H1 (cell line): ENCODE results near the gene ECEL1. TPM values are rescaled to one million over a fixed set of nuclear protein-coding genes. Genes with fewer than 3 reads are reported as not detected.

Experiments used
- CHD1 ChIP-seq: IDR thresholded peaks from 2 replicates; pipeline ENCODE4 v1.6.1; 2012; ENCODE audit warnings: low read depth, low read length, improper control_type of control experiment
- EGR1 ChIP-seq: IDR thresholded peaks from 2 replicates; pipeline ENCODE4 v1.6.1; 2011; ENCODE audit warnings: low read depth, low read length, borderline replicate concordance
- KDM1A ChIP-seq: fragments of 200-600, 300-600 bp; sonication (generic); IDR thresholded peaks from 2 replicates; pipeline ENCODE4 v1.7.1; 2016; ENCODE audit warnings: mild to moderate bottlenecking, low read length, borderline replicate concordance
- RBBP5 ChIP-seq: IDR thresholded peaks from 2 replicates; pipeline ENCODE4 v1.7.1; 2012; ENCODE audit warnings: low read depth, mild to moderate bottlenecking, inconsistent platforms, low read length, moderate library complexity, borderline replicate concordance
- SIRT6 ChIP-seq: IDR thresholded peaks from one replicate; pipeline ENCODE4 v1.7.1; 2012; ENCODE audit warnings: low read length, inconsistent platforms
- SP4 ChIP-seq: IDR thresholded peaks from 2 replicates; pipeline ENCODE4 v1.6.1; 2012; ENCODE audit warnings: low read length, inconsistent platforms
- USF2 ChIP-seq: IDR thresholded peaks from 2 replicates; pipeline ENCODE4 v1.6.1; 2011; ENCODE audit warnings: low read length, improper control_type of control experiment
- polyA plus RNA-seq, 7 experiments: library from polyadenylated mRNA; depleted of rRNA in 3 of 7; stranded (reverse) in 5 of 7; unstranded in 2 of 7; fragments of >200 nt in 5 of 7; fragments of 200-250 nt in 2 of 7; gene quantifications; 1 replicate in 5 of 7; 2 replicates in 1 of 7; 4 replicates in 1 of 7; pipeline versions ENCODE4 v1.2.1 to v1.2.3, GENCODE V29; 2011 to 2013; ENCODE audit warnings: missing spikeins in 2 of 7, mixed read lengths in 2 of 7
- total RNA-seq: library from RNA; stranded (reverse); fragmentation: NEBNext Ultra II Directional; extraction: Animal tissue kit (Norgen Biotek cat#: 25700); gene quantifications from 2 replicates; pipeline ENCODE4 v1.2.1, GENCODE V29; 2021

Gene ECEL1
- total and polyA plus RNA-seq, 2 of the 8 experiments (the other 6 are each of a cell fraction or from before 2014, with no cell fraction given), result 7.7 to 20.2 TPM

DNA sequence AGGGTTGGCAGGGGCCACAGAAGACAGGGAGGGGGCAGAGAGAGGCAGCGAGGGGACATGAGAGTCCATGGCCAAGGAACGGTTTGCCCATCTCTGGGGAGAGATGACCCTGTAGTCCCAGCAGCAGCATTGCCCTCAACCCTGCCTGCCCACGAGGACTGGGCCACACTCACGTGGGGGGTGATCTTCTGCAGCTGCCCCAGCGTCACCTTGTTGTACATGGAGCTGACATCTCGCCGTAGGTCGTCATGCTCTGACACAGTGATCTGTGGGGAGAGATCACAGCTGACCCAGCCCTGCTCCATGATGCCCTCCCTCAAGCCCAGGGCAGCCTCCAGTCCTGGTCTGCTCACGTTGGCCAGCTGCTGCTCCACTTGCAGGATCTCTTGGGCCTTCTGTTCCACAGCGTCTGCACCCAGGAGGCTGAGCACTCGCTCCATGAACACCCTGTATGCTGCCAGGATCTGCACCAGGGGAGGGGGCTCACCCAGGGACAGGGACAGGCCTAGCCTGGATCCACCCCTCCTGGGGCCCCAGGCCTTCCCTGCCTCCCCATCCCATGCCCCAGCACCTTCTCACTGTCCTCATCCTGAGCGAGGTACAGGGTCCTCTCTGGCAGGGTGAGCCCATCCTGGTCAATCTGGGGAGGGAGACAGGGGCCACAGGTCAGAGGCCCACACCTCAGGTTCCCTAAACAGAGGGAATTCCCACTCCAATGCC, 2.8 kb downstream of the ECEL1 start (continued):
- TF ChIP-seq USF2, result no peak
- TF ChIP-seq SIRT6, result no peak
- TF ChIP-seq SP4, result no peak
- no peak for TF ChIP-seq RBBP5
- no peak for TF ChIP-seq CHD1
- no peak for TF ChIP-seq EGR1
- TF ChIP-seq KDM1A, result no peak
